GM23338 (cell line): ENCODE measurements around the gene MTCL1.

Experiments used
- CREB1 ChIP-seq: fragments of 250-450 bp; sonication (Bioruptor Pico); IDR thresholded peaks from 2 replicates; pipeline ENCODE4 v1.5.0; 2020; ENCODE audit warnings: low read depth, mild to moderate bottlenecking, moderate library complexity
- ETS1 ChIP-seq: IDR thresholded peaks from 2 replicates; pipeline ENCODE4 v1.6.1; 2016; ENCODE audit warnings: antibody characterized with exemption
- EZH2 ChIP-seq: fragments of 200-600 bp; sonication (generic); IDR thresholded peaks from one replicate; pipeline ENCODE4 v1.8.0; 2017; ENCODE audit warnings: antibody characterized with exemption, mild to moderate bottlenecking, low read depth; ENCODE audit not compliant: unreplicated experiment
- EZH2phosphoT487 ChIP-seq: fragments of 200-600 bp; sonication (generic); IDR thresholded peaks from one replicate; pipeline ENCODE4 v1.8.1; 2018; ENCODE audit warnings: antibody characterized with exemption; ENCODE audit not compliant: unreplicated experiment
- JUNB ChIP-seq: IDR thresholded peaks from one replicate; pipeline ENCODE4 v1.6.1; 2016; ENCODE audit warnings: antibody characterized with exemption; ENCODE audit not compliant: unreplicated experiment
- POLR2AphosphoS5 ChIP-seq: IDR thresholded peaks from 2 replicates; pipeline ENCODE4 v1.6.1; 2016; ENCODE audit warnings: antibody characterized with exemption, low read depth
- ZNF114 ChIP-seq: fragments of 250-450 bp; sonication (Bioruptor Pico); IDR thresholded peaks from 2 replicates; pipeline ENCODE4 v1.5.0; 2020; ENCODE audit warnings: mild to moderate bottlenecking, moderate library complexity
- ZNF331 ChIP-seq: fragments of 250-450 bp; sonication (Bioruptor Pico); IDR thresholded peaks from 2 replicates; pipeline ENCODE4 v1.5.0; 2020; ENCODE audit warnings: low read depth, mild to moderate bottlenecking, moderate library complexity
- ZNF462 ChIP-seq: fragments of 250-450 bp; sonication (Bioruptor Pico); IDR thresholded peaks from 2 replicates; pipeline ENCODE4 v1.5.0; 2020; ENCODE audit warnings: mild to moderate bottlenecking, moderate library complexity
- TF ChIP-seq, protein P1 (sequence below), 2 experiments: fragments of 200-600 bp in 1 of 2; sonication (generic) in 1 of 2; conservative IDR thresholded peaks; 2 replicates each; pipeline versions ENCODE4 v1.5.1 to v1.6.1; 2016 to 2017; ENCODE audit warnings: antibody characterized with exemption in 2 of 2, low read depth in 2 of 2, mild to moderate bottlenecking in 2 of 2, moderate library complexity in 1 of 2
- TF ChIP-seq, protein P2 (sequence below): IDR thresholded peaks from one replicate; pipeline ENCODE4 v1.6.1; 2018; ENCODE audit warnings: antibody characterized with exemption; ENCODE audit not compliant: unreplicated experiment

DNA sequence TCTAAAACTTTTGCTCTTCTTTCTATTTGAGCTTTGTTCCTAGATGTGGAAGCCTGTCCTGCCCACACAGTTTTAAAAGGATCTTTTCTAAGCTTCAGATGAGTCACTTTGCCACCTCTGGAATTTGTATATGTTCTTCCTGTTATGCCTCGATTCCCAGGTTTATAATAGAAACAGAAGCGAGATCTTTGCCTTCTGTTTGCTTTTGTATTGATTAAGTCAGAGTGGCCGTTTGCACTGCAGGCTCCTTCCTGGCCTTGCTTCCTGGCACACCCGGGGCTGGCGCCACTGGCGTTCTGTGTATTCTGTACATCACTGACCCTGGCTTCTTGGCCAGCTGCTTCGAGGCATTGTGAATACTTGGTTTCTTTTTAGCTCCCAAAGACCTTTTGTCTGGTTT lies 91.8 kb downstream of the MTCL1 start:
- TF ChIP-seq EZH2phosphoT487 (no peak), EZH2 (no peak), CREB1 (CRISPR knock-in tag) (no peak), POLR2AphosphoS5 (no peak), ZNF462 (CRISPR knock-in tag) (no peak), JUNB (no peak), ZNF114 (CRISPR knock-in tag) (no peak), ETS1 (no peak), ZNF331 (no peak)
- TF ChIP-seq, protein P1, sequence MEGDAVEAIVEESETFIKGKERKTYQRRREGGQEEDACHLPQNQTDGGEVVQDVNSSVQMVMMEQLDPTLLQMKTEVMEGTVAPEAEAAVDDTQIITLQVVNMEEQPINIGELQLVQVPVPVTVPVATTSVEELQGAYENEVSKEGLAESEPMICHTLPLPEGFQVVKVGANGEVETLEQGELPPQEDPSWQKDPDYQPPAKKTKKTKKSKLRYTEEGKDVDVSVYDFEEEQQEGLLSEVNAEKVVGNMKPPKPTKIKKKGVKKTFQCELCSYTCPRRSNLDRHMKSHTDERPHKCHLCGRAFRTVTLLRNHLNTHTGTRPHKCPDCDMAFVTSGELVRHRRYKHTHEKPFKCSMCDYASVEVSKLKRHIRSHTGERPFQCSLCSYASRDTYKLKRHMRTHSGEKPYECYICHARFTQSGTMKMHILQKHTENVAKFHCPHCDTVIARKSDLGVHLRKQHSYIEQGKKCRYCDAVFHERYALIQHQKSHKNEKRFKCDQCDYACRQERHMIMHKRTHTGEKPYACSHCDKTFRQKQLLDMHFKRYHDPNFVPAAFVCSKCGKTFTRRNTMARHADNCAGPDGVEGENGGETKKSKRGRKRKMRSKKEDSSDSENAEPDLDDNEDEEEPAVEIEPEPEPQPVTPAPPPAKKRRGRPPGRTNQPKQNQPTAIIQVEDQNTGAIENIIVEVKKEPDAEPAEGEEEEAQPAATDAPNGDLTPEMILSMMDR (conservative IDR thresholded peaks at IDR 0.05; ENCODE audit: low read depth in 2 of 2) = no peak
- TF ChIP-seq, protein P2, sequence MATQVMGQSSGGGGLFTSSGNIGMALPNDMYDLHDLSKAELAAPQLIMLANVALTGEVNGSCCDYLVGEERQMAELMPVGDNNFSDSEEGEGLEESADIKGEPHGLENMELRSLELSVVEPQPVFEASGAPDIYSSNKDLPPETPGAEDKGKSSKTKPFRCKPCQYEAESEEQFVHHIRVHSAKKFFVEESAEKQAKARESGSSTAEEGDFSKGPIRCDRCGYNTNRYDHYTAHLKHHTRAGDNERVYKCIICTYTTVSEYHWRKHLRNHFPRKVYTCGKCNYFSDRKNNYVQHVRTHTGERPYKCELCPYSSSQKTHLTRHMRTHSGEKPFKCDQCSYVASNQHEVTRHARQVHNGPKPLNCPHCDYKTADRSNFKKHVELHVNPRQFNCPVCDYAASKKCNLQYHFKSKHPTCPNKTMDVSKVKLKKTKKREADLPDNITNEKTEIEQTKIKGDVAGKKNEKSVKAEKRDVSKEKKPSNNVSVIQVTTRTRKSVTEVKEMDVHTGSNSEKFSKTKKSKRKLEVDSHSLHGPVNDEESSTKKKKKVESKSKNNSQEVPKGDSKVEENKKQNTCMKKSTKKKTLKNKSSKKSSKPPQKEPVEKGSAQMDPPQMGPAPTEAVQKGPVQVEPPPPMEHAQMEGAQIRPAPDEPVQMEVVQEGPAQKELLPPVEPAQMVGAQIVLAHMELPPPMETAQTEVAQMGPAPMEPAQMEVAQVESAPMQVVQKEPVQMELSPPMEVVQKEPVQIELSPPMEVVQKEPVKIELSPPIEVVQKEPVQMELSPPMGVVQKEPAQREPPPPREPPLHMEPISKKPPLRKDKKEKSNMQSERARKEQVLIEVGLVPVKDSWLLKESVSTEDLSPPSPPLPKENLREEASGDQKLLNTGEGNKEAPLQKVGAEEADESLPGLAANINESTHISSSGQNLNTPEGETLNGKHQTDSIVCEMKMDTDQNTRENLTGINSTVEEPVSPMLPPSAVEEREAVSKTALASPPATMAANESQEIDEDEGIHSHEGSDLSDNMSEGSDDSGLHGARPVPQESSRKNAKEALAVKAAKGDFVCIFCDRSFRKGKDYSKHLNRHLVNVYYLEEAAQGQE = no peak
